GM23338 (cell line): Measurements from ENCODE around the gene SLC2A4RG.

Source experiments
- CREB1 ChIP-seq: fragments of 250-450 bp; sonication (Bioruptor Pico); IDR thresholded peaks from 2 replicates; pipeline ENCODE4 v1.5.0; 2020; ENCODE audit warnings: low read depth, mild to moderate bottlenecking, moderate library complexity
- CTCF ChIP-seq, 2 experiments: fragments of 200-600 bp in 1 of 2; sonication (generic) in 1 of 2; conservative IDR thresholded peaks; 2 replicates each; pipeline versions ENCODE4 v1.5.1 to v1.6.1; 2016 to 2017; ENCODE audit warnings: antibody characterized with exemption in 2 of 2, low read depth in 2 of 2, mild to moderate bottlenecking in 2 of 2, moderate library complexity in 1 of 2
- ETS1 ChIP-seq: IDR thresholded peaks from 2 replicates; pipeline ENCODE4 v1.6.1; 2016; ENCODE audit warnings: antibody characterized with exemption
- EZH2 ChIP-seq: fragments of 200-600 bp; sonication (generic); IDR thresholded peaks from one replicate; pipeline ENCODE4 v1.8.0; 2017; ENCODE audit warnings: antibody characterized with exemption, mild to moderate bottlenecking, low read depth; ENCODE audit not compliant: unreplicated experiment
- EZH2phosphoT487 ChIP-seq: fragments of 200-600 bp; sonication (generic); IDR thresholded peaks from one replicate; pipeline ENCODE4 v1.8.1; 2018; ENCODE audit warnings: antibody characterized with exemption; ENCODE audit not compliant: unreplicated experiment
- JUNB ChIP-seq: IDR thresholded peaks from one replicate; pipeline ENCODE4 v1.6.1; 2016; ENCODE audit warnings: antibody characterized with exemption; ENCODE audit not compliant: unreplicated experiment
- NANOG ChIP-seq: IDR thresholded peaks from 2 replicates; pipeline ENCODE4 v1.6.1; 2016; ENCODE audit warnings: antibody characterized with exemption, borderline replicate concordance
- POLR2AphosphoS5 ChIP-seq: IDR thresholded peaks from 2 replicates; pipeline ENCODE4 v1.6.1; 2016; ENCODE audit warnings: antibody characterized with exemption, low read depth
- REST ChIP-seq: IDR thresholded peaks from one replicate; pipeline ENCODE4 v1.6.1; 2018; ENCODE audit warnings: antibody characterized with exemption; ENCODE audit not compliant: unreplicated experiment
- ZNF331 ChIP-seq: fragments of 250-450 bp; sonication (Bioruptor Pico); IDR thresholded peaks from 2 replicates; pipeline ENCODE4 v1.5.0; 2020; ENCODE audit warnings: low read depth, mild to moderate bottlenecking, moderate library complexity
- TF ChIP-seq, protein P1 (sequence below): fragments of 250-450 bp; sonication (Bioruptor Pico); IDR thresholded peaks from 2 replicates; pipeline ENCODE4 v1.5.0; 2020; ENCODE audit warnings: mild to moderate bottlenecking, moderate library complexity

GRCh38 chr20:63733579-63734081, 5.9 kb upstream of the SLC2A4RG start:
- TF ChIP-seq, protein P1, sequence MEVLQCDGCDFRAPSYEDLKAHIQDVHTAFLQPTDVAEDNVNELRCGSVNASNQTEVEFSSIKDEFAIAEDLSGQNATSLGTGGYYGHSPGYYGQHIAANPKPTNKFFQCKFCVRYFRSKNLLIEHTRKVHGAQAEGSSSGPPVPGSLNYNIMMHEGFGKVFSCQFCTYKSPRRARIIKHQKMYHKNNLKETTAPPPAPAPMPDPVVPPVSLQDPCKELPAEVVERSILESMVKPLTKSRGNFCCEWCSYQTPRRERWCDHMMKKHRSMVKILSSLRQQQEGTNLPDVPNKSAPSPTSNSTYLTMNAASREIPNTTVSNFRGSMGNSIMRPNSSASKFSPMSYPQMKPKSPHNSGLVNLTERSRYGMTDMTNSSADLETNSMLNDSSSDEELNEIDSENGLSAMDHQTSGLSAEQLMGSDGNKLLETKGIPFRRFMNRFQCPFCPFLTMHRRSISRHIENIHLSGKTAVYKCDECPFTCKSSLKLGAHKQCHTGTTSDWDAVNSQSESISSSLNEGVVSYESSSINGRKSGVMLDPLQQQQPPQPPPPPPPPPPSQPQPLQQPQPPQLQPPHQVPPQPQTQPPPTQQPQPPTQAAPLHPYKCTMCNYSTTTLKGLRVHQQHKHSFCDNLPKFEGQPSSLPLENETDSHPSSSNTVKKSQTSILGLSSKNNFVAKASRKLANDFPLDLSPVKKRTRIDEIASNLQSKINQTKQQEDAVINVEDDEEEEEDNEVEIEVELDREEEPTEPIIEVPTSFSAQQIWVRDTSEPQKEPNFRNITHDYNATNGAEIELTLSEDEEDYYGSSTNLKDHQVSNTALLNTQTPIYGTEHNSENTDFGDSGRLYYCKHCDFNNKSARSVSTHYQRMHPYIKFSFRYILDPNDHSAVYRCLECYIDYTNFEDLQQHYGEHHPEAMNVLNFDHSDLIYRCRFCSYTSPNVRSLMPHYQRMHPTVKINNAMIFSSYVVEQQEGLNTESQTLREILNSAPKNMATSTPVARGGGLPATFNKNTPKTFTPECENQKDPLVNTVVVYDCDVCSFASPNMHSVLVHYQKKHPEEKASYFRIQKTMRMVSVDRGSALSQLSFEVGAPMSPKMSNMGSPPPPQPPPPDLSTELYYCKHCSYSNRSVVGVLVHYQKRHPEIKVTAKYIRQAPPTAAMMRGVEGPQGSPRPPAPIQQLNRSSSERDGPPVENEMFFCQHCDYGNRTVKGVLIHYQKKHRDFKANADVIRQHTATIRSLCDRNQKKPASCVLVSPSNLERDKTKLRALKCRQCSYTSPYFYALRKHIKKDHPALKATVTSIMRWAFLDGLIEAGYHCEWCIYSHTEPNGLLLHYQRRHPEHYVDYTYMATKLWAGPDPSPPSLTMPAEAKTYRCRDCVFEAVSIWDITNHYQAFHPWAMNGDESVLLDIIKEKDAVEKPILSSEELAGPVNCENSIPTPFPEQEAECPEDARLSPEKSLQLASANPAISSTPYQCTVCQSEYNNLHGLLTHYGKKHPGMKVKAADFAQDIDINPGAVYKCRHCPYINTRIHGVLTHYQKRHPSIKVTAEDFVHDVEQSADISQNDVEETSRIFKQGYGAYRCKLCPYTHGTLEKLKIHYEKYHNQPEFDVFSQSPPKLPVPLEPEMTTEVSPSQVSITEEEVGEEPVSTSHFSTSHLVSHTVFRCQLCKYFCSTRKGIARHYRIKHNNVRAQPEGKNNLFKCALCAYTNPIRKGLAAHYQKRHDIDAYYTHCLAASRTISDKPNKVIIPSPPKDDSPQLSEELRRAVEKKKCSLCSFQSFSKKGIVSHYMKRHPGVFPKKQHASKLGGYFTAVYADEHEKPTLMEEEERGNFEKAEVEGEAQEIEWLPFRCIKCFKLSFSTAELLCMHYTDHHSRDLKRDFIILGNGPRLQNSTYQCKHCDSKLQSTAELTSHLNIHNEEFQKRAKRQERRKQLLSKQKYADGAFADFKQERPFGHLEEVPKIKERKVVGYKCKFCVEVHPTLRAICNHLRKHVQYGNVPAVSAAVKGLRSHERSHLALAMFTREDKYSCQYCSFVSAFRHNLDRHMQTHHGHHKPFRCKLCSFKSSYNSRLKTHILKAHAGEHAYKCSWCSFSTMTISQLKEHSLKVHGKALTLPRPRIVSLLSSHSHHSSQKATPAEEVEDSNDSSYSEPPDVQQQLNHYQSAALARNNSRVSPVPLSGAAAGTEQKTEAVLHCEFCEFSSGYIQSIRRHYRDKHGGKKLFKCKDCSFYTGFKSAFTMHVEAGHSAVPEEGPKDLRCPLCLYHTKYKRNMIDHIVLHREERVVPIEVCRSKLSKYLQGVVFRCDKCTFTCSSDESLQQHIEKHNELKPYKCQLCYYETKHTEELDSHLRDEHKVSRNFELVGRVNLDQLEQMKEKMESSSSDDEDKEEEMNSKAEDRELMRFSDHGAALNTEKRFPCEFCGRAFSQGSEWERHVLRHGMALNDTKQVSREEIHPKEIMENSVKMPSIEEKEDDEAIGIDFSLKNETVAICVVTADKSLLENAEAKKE (CRISPR knock-in tag): no peak
- no peak for TF ChIP-seq CTCF (conservative IDR thresholded peaks at IDR 0.05; ENCODE audit: low read depth in 2 of 2)
- TF ChIP-seq EZH2phosphoT487: no peak
- no peak for TF ChIP-seq CREB1 (CRISPR knock-in tag)
- no peak for TF ChIP-seq POLR2AphosphoS5
- no peak for TF ChIP-seq REST
- no peak for TF ChIP-seq EZH2
- TF ChIP-seq JUNB: no peak
- TF ChIP-seq ETS1: no peak
- TF ChIP-seq ZNF331 (CRISPR knock-in tag): no peak
- TF ChIP-seq NANOG: no peak
